ENCODE data around the gene STC2.
"Not testable (repeated sequence)": the region's sequence is repeated elsewhere in the genome, so short reads cannot be mapped to it uniquely, and the experiment has no call there.

STC2 gene, protein sequence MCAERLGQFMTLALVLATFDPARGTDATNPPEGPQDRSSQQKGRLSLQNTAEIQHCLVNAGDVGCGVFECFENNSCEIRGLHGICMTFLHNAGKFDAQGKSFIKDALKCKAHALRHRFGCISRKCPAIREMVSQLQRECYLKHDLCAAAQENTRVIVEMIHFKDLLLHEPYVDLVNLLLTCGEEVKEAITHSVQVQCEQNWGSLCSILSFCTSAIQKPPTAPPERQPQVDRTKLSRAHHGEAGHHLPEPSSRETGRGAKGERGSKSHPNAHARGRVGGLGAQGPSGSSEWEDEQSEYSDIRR
- long read RNA-seq, full-length matches to known transcripts = 148 of 171 reads
- long read RNA-seq, partial matches to known transcripts = 3 of 171 reads
- long read RNA-seq, other reads (novel, unspliced or antisense) = 20 of 171 reads

DNA sequence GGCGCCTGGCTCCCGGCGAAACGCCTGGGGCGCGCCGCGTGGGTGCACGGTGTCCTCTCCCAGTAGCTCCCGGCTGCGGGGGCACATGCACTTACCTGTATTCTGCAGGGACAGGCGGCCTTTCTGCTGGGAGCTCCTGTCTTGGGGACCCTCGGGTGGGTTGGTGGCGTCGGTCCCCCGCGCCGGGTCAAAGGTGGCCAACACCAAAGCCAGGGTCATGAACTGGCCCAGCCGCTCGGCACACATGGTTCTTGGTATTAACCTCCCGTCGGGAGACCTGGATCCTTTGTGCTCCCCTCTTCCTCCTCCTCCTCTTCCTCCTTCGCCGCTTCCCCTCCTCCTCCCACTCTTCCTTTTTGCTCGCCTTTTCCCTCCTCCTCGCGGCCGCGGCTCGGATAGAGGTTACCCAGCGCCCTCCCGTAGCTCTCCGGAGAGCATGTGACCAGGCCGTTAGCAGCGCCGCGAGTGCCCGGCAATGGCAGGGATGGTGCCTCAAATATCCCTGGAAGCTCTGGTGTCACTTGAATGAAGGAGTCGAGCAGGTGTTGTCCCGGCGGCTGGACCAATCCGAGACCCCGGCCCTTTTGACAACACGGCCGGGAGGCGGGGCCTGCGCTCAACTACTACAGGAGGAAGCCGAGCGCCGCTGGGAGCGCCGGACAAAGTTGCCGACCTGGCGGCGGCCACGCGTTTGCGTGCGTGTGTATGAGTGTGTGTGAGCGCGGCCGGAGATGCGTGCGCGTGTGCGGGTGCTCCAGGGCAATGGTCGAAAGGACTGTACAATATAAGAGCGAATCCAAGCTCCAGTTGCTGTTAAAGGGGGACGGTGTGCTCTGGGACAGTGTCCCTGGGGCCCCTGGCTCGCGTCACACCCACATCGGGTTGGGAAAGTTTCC is at the start of gene STC2:
TSS of gene STC2 (minus strand) at position 467 of the 896 bp plus-strand sequence. CDS start at position 246, 221 bp downstream.
- TF ChIP-seq GABPA (IDR thresholded peaks at IDR 0.05; ENCODE audit: low read depth) = no peak
- TF ChIP-seq, protein P1, sequence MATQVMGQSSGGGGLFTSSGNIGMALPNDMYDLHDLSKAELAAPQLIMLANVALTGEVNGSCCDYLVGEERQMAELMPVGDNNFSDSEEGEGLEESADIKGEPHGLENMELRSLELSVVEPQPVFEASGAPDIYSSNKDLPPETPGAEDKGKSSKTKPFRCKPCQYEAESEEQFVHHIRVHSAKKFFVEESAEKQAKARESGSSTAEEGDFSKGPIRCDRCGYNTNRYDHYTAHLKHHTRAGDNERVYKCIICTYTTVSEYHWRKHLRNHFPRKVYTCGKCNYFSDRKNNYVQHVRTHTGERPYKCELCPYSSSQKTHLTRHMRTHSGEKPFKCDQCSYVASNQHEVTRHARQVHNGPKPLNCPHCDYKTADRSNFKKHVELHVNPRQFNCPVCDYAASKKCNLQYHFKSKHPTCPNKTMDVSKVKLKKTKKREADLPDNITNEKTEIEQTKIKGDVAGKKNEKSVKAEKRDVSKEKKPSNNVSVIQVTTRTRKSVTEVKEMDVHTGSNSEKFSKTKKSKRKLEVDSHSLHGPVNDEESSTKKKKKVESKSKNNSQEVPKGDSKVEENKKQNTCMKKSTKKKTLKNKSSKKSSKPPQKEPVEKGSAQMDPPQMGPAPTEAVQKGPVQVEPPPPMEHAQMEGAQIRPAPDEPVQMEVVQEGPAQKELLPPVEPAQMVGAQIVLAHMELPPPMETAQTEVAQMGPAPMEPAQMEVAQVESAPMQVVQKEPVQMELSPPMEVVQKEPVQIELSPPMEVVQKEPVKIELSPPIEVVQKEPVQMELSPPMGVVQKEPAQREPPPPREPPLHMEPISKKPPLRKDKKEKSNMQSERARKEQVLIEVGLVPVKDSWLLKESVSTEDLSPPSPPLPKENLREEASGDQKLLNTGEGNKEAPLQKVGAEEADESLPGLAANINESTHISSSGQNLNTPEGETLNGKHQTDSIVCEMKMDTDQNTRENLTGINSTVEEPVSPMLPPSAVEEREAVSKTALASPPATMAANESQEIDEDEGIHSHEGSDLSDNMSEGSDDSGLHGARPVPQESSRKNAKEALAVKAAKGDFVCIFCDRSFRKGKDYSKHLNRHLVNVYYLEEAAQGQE (IDR thresholded peaks at IDR 0.05; ENCODE audit: insufficient replicate concordance, low read depth) = no peak
- no peak for TF ChIP-seq POLR2AphosphoS5 (IDR thresholded peaks at IDR 0.05; ENCODE audit: low read depth)
- TF ChIP-seq SPI1 (IDR thresholded peaks at IDR 0.05; ENCODE audit: borderline replicate concordance, low read depth) = no peak
- TF ChIP-seq, protein P2, sequence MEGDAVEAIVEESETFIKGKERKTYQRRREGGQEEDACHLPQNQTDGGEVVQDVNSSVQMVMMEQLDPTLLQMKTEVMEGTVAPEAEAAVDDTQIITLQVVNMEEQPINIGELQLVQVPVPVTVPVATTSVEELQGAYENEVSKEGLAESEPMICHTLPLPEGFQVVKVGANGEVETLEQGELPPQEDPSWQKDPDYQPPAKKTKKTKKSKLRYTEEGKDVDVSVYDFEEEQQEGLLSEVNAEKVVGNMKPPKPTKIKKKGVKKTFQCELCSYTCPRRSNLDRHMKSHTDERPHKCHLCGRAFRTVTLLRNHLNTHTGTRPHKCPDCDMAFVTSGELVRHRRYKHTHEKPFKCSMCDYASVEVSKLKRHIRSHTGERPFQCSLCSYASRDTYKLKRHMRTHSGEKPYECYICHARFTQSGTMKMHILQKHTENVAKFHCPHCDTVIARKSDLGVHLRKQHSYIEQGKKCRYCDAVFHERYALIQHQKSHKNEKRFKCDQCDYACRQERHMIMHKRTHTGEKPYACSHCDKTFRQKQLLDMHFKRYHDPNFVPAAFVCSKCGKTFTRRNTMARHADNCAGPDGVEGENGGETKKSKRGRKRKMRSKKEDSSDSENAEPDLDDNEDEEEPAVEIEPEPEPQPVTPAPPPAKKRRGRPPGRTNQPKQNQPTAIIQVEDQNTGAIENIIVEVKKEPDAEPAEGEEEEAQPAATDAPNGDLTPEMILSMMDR (IDR thresholded peaks at IDR 0.05; ENCODE audit: insufficient read depth, low read length) = no peak
- no peak within 1 kb of the TSS for H3K27ac ChIP-seq (replicated peaks)
- DNase-seq (ENCODE audit: low read depth in 1 of 2, low spot score in 1 of 2) = peak in 1 of 2 experiments; percentile 31
- H3K4me3 ChIP-seq (replicated peaks; ENCODE audit: insufficient read depth, low read length) = peak within 1 kb of the TSS; percentile 29
- H3K27me3 ChIP-seq (ENCODE audit: insufficient read depth, poor library complexity, severe bottlenecking) = peaks cover 50% of the 10 kb centered on the region

DNA sequence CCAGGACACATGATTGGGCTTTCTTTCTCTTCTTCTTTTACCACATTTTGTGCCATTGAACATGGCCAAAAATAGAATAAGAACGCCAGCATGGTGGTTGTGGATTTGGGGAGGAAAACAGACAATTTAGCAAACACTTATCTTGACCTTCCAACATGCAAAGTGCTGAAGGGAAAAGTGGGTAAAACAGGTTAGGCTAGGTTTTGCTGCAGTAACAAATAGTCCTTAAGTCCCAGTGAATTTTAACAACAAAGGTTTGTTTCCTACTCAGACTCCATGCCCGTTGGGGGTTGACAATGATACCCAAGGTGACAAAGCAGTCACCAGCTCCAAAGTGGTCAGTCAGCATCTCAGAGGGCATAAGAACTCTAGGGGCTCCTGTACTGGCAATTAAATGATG is 43.2 kb upstream of the STC2 start:
- H3K27ac ChIP-seq (replicated peaks) = no peak overlapping the region
- no peak for DNase-seq (ENCODE audit: low read depth in 1 of 2, low spot score in 1 of 2)
- no peaks in the 10 kb centered on the region for H3K27me3 ChIP-seq (ENCODE audit: insufficient read depth, poor library complexity, severe bottlenecking)
- H3K4me3 ChIP-seq (replicated peaks; ENCODE audit: insufficient read depth, low read length) = no peak overlapping the region
- TF ChIP-seq, protein P1 (IDR thresholded peaks at IDR 0.05; ENCODE audit: insufficient replicate concordance, low read depth) = no peak
- TF ChIP-seq GABPA (IDR thresholded peaks at IDR 0.05; ENCODE audit: low read depth) (no peak), SPI1 (IDR thresholded peaks at IDR 0.05; ENCODE audit: borderline replicate concordance, low read depth) (no peak), POLR2AphosphoS5 (IDR thresholded peaks at IDR 0.05; ENCODE audit: low read depth) (no peak)
- TF ChIP-seq, protein P2 (IDR thresholded peaks at IDR 0.05; ENCODE audit: insufficient read depth, low read length) = no peak

DNA sequence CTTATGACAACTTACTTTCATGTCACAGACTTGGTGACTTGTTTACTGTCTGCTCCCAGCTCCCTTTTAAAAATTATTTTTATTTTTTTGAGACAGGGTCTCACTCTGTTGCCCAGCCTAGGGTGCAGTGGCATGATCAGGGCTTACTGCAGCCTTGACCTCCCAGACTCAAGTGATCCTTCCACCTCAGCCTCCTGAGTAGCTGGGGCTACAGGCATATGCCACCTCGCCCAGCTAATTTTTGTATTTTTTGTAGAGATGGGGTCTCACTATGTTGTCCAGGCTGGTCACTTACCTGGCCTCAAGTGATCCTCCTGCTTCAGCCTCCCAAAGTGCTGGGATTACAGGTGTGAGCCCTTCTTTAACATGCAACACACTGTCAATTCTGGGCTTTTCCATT is 35.2 kb upstream of the STC2 start:
- not testable (repeated sequence) for H3K4me3 ChIP-seq (replicated peaks; ENCODE audit: insufficient read depth, low read length); H3K27me3 ChIP-seq (ENCODE audit: insufficient read depth, poor library complexity, severe bottlenecking); H3K27ac ChIP-seq (replicated peaks); DNase-seq (ENCODE audit: low read depth in 1 of 2, low spot score in 1 of 2)

DNA sequence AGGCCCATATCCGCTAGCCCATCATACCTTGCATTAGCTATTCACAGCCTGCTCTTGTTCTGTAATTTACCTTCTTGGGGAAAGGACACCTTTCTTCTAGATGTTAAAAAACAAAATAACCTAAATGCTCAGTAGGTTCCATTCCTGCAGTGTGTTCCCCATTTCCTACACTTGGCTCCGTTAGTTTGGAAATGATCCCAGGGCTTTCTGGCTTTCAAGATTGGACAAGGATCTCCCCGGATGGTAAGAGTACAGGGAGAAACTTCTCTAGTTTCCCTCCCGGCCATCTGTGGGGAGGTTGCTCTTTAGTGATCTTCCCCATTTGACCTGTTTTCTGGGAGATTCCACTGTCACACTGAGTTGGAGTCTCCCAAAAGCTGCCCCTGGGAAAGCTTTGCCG is 27.3 kb upstream of the STC2 start:
- Histone ChIP-seq H3K27ac (replicated peaks) (no peak overlapping the region), H3K27me3 (ENCODE audit: insufficient read depth, poor library complexity, severe bottlenecking) (peaks cover 7% of the 10 kb centered on the region), H3K4me3 (replicated peaks; ENCODE audit: insufficient read depth, low read length) (no peak overlapping the region)
- TF ChIP-seq POLR2AphosphoS5 (IDR thresholded peaks at IDR 0.05; ENCODE audit: low read depth) (no peak), GABPA (IDR thresholded peaks at IDR 0.05; ENCODE audit: low read depth) (no peak), SPI1 (IDR thresholded peaks at IDR 0.05; ENCODE audit: borderline replicate concordance, low read depth) (no peak)
- TF ChIP-seq, protein P1 (IDR thresholded peaks at IDR 0.05; ENCODE audit: insufficient replicate concordance, low read depth) = no peak
- TF ChIP-seq, protein P2 (IDR thresholded peaks at IDR 0.05; ENCODE audit: insufficient read depth, low read length) = no peak
- DNase-seq (ENCODE audit: low read depth in 1 of 2, low spot score in 1 of 2) = no peak

All from HL-60 (cell line).